MM.1S (cell line): ENCODE data around the gene ENTPD6.

ENCODE experiments used
- DNase-seq: peaks from one replicate; pipeline ENCODE4 v3.0.0-alpha.2; 2015
- H2AFZ ChIP-seq: fragments of 300-600 bp; sonication (generic); 2 replicates; pipeline ENCODE4 v1.6.0; 2016; ENCODE audit warnings: antibody characterized with exemption, low read length
- H3F3A ChIP-seq: fragments of 300-600 bp; sonication (generic); 2 replicates; pipeline ENCODE4 v1.6.1; 2016; ENCODE audit warnings: mild to moderate bottlenecking, antibody characterized with exemption, low read length, moderate library complexity, mixed read lengths; ENCODE audit not compliant: insufficient read depth
- H3K27ac ChIP-seq: fragments of 300-600 bp; sonication (generic); 2 replicates; pipeline ENCODE4 v1.5.1; 2016; ENCODE audit warnings: mild to moderate bottlenecking, low read length
- H3K27me3 ChIP-seq: fragments of 300-600 bp; sonication (generic); replicated peaks from 2 replicates; pipeline ENCODE4 v1.6.0; 2016; ENCODE audit warnings: low read length; ENCODE audit not compliant: insufficient read depth
- H3K36me3 ChIP-seq: fragments of 300-600 bp; sonication (generic); replicated peaks from 2 replicates; pipeline ENCODE4 v1.6.1; 2016; ENCODE audit warnings: mild to moderate bottlenecking, low read length, mixed read lengths; ENCODE audit not compliant: insufficient read depth
- H3K4me1 ChIP-seq: fragments of 300-600 bp; sonication (generic); 2 replicates; pipeline ENCODE4 v1.6.1; 2016; ENCODE audit warnings: low read length, mixed read lengths
- H3K4me2 ChIP-seq: fragments of 300-600 bp; sonication (generic); 2 replicates; pipeline ENCODE4 v1.6.0; 2016; ENCODE audit warnings: low read depth, low read length
- H3K4me3 ChIP-seq: fragments of 300-600 bp; sonication (generic); 2 replicates; pipeline ENCODE4 v1.5.1; 2016; ENCODE audit warnings: low read length, mixed read lengths
- H3K79me2 ChIP-seq: fragments of 300-600 bp; sonication (generic); 2 replicates; pipeline ENCODE4 v1.6.1; 2016; ENCODE audit warnings: mixed run types, low read length, mixed read lengths
- H3K9ac ChIP-seq: fragments of 300-600 bp; sonication (generic); 2 replicates; pipeline ENCODE4 v1.6.1; 2016; ENCODE audit warnings: low read length, mixed read lengths
- H3K9me2 ChIP-seq: fragments of 300-600 bp; sonication (generic); replicated peaks from 2 replicates; pipeline ENCODE4 v1.6.1; 2016; ENCODE audit warnings: mild to moderate bottlenecking, low read length, mixed read lengths; ENCODE audit not compliant: insufficient read depth
- H3K9me3 ChIP-seq: fragments of 300-600 bp; sonication (generic); replicated peaks from 2 replicates; pipeline ENCODE4 v1.6.1; 2016; ENCODE audit warnings: mild to moderate bottlenecking, low read length, mixed read lengths; ENCODE audit not compliant: insufficient read depth
- H4K20me1 ChIP-seq: fragments of 300-600 bp; sonication (generic); 2 replicates; pipeline ENCODE4 v1.6.1; 2016; ENCODE audit warnings: mild to moderate bottlenecking, low read length, moderate library complexity, mixed read lengths; ENCODE audit not compliant: insufficient read depth
- EZH2 ChIP-seq: fragments of 300-600 bp; sonication (generic); optimal IDR thresholded peaks from 2 replicates; pipeline ENCODE3; 2017; ENCODE audit warnings: low read depth, mild to moderate bottlenecking, antibody characterized with exemption, low read length, mixed read lengths
- EZH2phosphoT487 ChIP-seq: fragments of 300-600 bp; sonication (generic); IDR thresholded peaks from 2 replicates; pipeline ENCODE4 v1.6.1; 2018; ENCODE audit warnings: antibody characterized with exemption, low read length
- TF ChIP-seq, protein P1 (sequence below): fragments of 300-600 bp; sonication (generic); IDR thresholded peaks from 2 replicates; pipeline ENCODE4 v1.5.1; 2016; ENCODE audit warnings: antibody characterized with exemption, low read length, mixed read lengths

Gene ENTPD6

GRCh38 chr20:25236450-25237304 lies 41.2 kb downstream of the ENTPD6 start:
- no peak overlapping the region for H3K4me2 ChIP-seq
- no peak for DNase-seq
- no peaks in the 10 kb centered on the region for H3K79me2 ChIP-seq
- H3K4me1 ChIP-seq, result no peaks in the 10 kb centered on the region
- H3K9me2 ChIP-seq, result no peaks in the 10 kb centered on the region
- H3K9ac ChIP-seq, result no peak overlapping the region
- H3K27ac ChIP-seq, result no peak overlapping the region
- no peak overlapping the region for H2AFZ ChIP-seq
- no peaks in the 10 kb centered on the region for H3F3A ChIP-seq
- H3K9me3 ChIP-seq, result no peaks in the 10 kb centered on the region
- H3K27me3 ChIP-seq, result no peaks in the 10 kb centered on the region
- H4K20me1 ChIP-seq, result no peaks in the 10 kb centered on the region
- no peak for TF ChIP-seq EZH2phosphoT487
- no peak for TF ChIP-seq EZH2
- no peaks in the 10 kb centered on the region for H3K36me3 ChIP-seq
- no peak overlapping the region for H3K4me3 ChIP-seq

GRCh38 chr20:25237610-25238318 lies 42.3 kb downstream of the ENTPD6 start:
- H4K20me1 ChIP-seq, result no peaks in the 10 kb centered on the region
- TF ChIP-seq EZH2phosphoT487 (no peak), EZH2 (no peak)
- TF ChIP-seq, protein P1, sequence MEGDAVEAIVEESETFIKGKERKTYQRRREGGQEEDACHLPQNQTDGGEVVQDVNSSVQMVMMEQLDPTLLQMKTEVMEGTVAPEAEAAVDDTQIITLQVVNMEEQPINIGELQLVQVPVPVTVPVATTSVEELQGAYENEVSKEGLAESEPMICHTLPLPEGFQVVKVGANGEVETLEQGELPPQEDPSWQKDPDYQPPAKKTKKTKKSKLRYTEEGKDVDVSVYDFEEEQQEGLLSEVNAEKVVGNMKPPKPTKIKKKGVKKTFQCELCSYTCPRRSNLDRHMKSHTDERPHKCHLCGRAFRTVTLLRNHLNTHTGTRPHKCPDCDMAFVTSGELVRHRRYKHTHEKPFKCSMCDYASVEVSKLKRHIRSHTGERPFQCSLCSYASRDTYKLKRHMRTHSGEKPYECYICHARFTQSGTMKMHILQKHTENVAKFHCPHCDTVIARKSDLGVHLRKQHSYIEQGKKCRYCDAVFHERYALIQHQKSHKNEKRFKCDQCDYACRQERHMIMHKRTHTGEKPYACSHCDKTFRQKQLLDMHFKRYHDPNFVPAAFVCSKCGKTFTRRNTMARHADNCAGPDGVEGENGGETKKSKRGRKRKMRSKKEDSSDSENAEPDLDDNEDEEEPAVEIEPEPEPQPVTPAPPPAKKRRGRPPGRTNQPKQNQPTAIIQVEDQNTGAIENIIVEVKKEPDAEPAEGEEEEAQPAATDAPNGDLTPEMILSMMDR, result no peak
- H3K27me3 ChIP-seq, result no peaks in the 10 kb centered on the region
- H3K9me3 ChIP-seq, result no peaks in the 10 kb centered on the region
- no peaks in the 10 kb centered on the region for H3K36me3 ChIP-seq
- DNase-seq, result no peak
- H3K4me3 ChIP-seq, result no peak overlapping the region
- no peaks in the 10 kb centered on the region for H3K4me1 ChIP-seq
- H3K79me2 ChIP-seq, result no peaks in the 10 kb centered on the region
- no peaks in the 10 kb centered on the region for H3K9me2 ChIP-seq
- H3K9ac ChIP-seq, result no peak overlapping the region
- no peak overlapping the region for H2AFZ ChIP-seq
- H3K4me2 ChIP-seq, result no peak overlapping the region
- no peak overlapping the region for H3K27ac ChIP-seq
- H3F3A ChIP-seq, result no peaks in the 10 kb centered on the region

- Histone ChIP-seq H3K27ac (no peak overlapping the region), H4K20me1 (no peaks in the 10 kb centered on the region), H3K79me2 (no peaks in the 10 kb centered on the region), H3K4me2 (no peak overlapping the region), H3K9me3 (no peaks in the 10 kb centered on the region), H2AFZ (no peak overlapping the region), H3K9ac (no peak overlapping the region), H3F3A (no peaks in the 10 kb centered on the region), H3K36me3 (no peaks in the 10 kb centered on the region), H3K4me3 (no peak overlapping the region), H3K27me3 (no peaks in the 10 kb centered on the region), H3K4me1 (no peaks in the 10 kb centered on the region), H3K9me2 (no peaks in the 10 kb centered on the region)
- TF ChIP-seq EZH2, result no peak
- no peak for TF ChIP-seq EZH2phosphoT487
- TF ChIP-seq, protein P1, result no peak
- DNase-seq, result no peak
Observed at GRCh38 chr20:25238319-25239037, 43.0 kb downstream of the ENTPD6 start.
